Natural killer cell treated with Interleukin-12 subunit alpha and Interleukin-12 subunit beta and Interleukin-15 and Interleukin-18, amount 100 ng/mL, for 72 hours (primary cell): Measurements from ENCODE around the gene SPDYE2B. TPM values are rescaled to one million over a fixed set of nuclear protein-coding genes. Genes with fewer than 3 reads are reported as not detected.
"Not testable (repeated sequence)": the region's sequence is repeated elsewhere in the genome, so short reads cannot be mapped to it uniquely, and the experiment has no call there.

Experiments
- ATAC-seq, 2 donors: fragments of 150-1000 bp; cut with Tn5 transposase in 1 of 2; sonication (Bioruptor Pico), chemical (Tn5 transposase) in 1 of 2; 2 replicates each; pipeline ENCODE4 v1.10.0; 2021
- DNase-seq: peaks from one replicate; pipeline ENCODE4 v3.0.0; 2022; ENCODE audit warnings: low spot score
- H3K27ac Mint-ChIP-seq, 2 donors: 1 replicate in 1 of 2; 2 replicates in 1 of 2; pipeline ENCODE4 v1.8.0; 2022; ENCODE audit warnings: mixed read lengths in 2 of 2, mild to moderate bottlenecking in 1 of 2, moderate library complexity in 1 of 2
- H3K27me3 Mint-ChIP-seq, 2 donors: 1 replicate in 1 of 2; 2 replicates in 1 of 2; pipeline ENCODE4 v1.8.0; 2022; ENCODE audit warnings: mixed read lengths in 2 of 2
- H3K36me3 Mint-ChIP-seq: one replicate; pipeline ENCODE4 v1.8.0; 2022; ENCODE audit warnings: mixed read lengths
- H3K4me1 Mint-ChIP-seq, 2 donors: 1 replicate in 1 of 2; 2 replicates in 1 of 2; pipeline ENCODE4 v1.8.0; 2022; ENCODE audit warnings: low read depth in 2 of 2, mixed read lengths in 2 of 2, mild to moderate bottlenecking in 1 of 2
- H3K4me3 Mint-ChIP-seq: one replicate; pipeline ENCODE4 v1.8.0; 2022; ENCODE audit warnings: mixed read lengths
- H3K9me3 Mint-ChIP-seq: 2 replicates; pipeline ENCODE4 v1.8.0; 2022; ENCODE audit warnings: mixed read lengths
- total RNA-seq, 2 donors: library from RNA; stranded (reverse); gene quantifications; one replicate each; pipeline ENCODE4 v1.2.3, GENCODE V29; 2022

Gene SPDYE2B
- total RNA-seq, 2 donors from 2014 or later, result not detected

- ATAC-seq, result not testable (repeated sequence)
These were observed 32.0 kb upstream of the SPDYE2B start for GRCh38 chr7:102618122-102618521.

DNA sequence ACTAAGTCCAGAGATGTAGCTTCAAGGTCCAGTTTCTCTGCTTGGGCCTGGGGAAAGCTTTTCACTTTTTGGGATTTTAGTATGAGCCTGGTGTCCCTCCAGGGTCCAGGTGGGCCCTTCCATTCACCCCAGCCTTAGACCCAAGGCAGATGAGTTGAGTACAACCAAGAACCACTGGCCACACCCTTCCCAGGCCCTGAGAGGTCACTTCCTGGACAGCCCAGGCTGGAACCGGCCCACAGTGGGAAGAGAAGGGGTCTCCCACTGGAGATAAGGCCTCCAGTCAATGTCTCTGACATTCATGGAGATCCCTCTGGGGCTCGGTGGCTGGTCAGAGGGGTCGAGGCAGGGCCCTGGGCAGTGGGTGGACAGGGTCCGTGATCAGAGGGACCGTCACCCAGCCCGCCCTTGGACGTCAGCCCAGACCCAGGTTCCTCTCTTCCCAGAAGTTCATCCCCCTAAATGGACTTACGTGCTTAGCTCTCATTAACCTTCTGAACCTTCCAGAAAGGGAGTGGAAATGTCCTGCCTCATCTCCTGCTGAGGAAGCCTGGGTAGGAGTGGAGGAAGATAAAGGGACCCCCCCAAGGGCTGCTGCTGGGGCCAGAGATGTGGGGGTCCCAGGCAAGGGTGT is 22.7 kb upstream of the SPDYE2B start:
- not testable (repeated sequence) for DNase-seq, H3K4me1 Mint-ChIP-seq, H3K36me3 Mint-ChIP-seq, ATAC-seq, H3K4me3 Mint-ChIP-seq, H3K27me3 Mint-ChIP-seq, H3K27ac Mint-ChIP-seq, H3K9me3 Mint-ChIP-seq

More at GRCh38 chr7:102618122-102618521, 32.0 kb upstream of the SPDYE2B start:
- not testable (repeated sequence) for H3K27ac Mint-ChIP-seq, H3K4me3 Mint-ChIP-seq, H3K36me3 Mint-ChIP-seq, DNase-seq, H3K9me3 Mint-ChIP-seq, H3K4me1 Mint-ChIP-seq, H3K27me3 Mint-ChIP-seq

GRCh38 chr7:102630622-102631021 is 19.5 kb upstream of the SPDYE2B start:
- DNase-seq, result peak; percentile 15
- not testable (repeated sequence) for H3K4me1 Mint-ChIP-seq, H3K36me3 Mint-ChIP-seq, H3K27ac Mint-ChIP-seq, H3K9me3 Mint-ChIP-seq, H3K27me3 Mint-ChIP-seq, H3K4me3 Mint-ChIP-seq, ATAC-seq

DNA sequence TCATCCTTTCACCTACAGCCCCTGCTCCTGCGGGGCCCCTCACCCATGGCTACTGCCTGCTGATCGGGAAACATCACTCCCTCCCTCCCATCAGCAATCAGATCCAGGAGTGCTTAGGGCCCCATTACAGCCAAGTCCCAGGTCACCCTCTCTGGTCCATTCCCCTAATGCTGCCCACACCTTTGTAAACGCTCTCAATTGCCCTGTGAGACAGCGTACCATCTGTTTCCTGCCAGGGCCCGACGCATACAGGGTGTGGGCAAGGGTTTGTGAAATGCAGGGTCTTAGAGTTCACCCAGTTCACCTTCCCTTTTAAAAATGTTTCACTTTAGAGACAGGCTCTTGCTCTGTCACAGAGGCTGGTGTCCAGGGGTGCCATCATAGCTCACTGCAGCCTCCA is 15.8 kb upstream of the SPDYE2B start:
- not testable (repeated sequence) for DNase-seq, ATAC-seq, H3K4me3 Mint-ChIP-seq, H3K36me3 Mint-ChIP-seq, H3K27me3 Mint-ChIP-seq, H3K9me3 Mint-ChIP-seq, H3K4me1 Mint-ChIP-seq, H3K27ac Mint-ChIP-seq

GRCh38 chr7:102635354-102635753 is 14.8 kb upstream of the SPDYE2B start:
- not testable (repeated sequence) for H3K27ac Mint-ChIP-seq, ATAC-seq, H3K4me3 Mint-ChIP-seq, DNase-seq, H3K9me3 Mint-ChIP-seq, H3K27me3 Mint-ChIP-seq, H3K36me3 Mint-ChIP-seq, H3K4me1 Mint-ChIP-seq

DNA sequence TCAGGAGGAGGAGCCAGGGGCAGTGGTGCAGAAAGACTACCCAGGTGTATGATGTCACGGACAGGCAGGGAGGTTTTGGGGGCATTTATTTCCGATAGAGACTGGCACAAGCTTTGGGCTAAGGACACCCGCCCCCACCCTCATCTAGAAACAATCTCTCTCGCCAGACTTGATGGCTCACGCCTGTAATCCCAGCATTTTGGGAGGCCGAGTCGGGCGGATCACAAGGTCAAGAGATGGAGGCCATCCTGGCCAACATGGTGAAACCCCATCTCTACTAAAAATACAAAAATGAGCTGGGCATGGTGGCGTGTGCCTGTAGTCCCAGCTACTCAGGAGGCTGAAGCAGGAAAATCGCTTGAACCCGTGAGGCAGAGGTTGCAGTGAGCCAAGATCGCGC is 13.2 kb upstream of the SPDYE2B start:
- H3K4me1 Mint-ChIP-seq, H3K9me3 Mint-ChIP-seq, DNase-seq, ATAC-seq, H3K36me3 Mint-ChIP-seq, H3K4me3 Mint-ChIP-seq, H3K27ac Mint-ChIP-seq, H3K27me3 Mint-ChIP-seq: not testable (repeated sequence)

- H3K4me3 Mint-ChIP-seq, H3K27me3 Mint-ChIP-seq, H3K9me3 Mint-ChIP-seq, H3K36me3 Mint-ChIP-seq, H3K4me1 Mint-ChIP-seq, H3K27ac Mint-ChIP-seq: not testable (repeated sequence)
- DNase-seq, result peak; percentile 40
- peak in 1 of 2 donors; percentile 3 for ATAC-seq
These were observed 11.3 kb upstream of the SPDYE2B start for GRCh38 chr7:102638848-102639247.

GRCh38 chr7:102642691-102643090 is 7.4 kb upstream of the SPDYE2B start, which contains the start of gene UPK3BL1:
TSS of gene UPK3BL1 (minus strand) at chr7:102642791. CDS start at chr7:102642741, 50 bp downstream.
- not testable (repeated sequence) for H3K36me3 Mint-ChIP-seq, H3K27ac Mint-ChIP-seq, ATAC-seq, DNase-seq, H3K4me1 Mint-ChIP-seq, H3K27me3 Mint-ChIP-seq, H3K4me3 Mint-ChIP-seq, H3K9me3 Mint-ChIP-seq

GRCh38 chr7:102643404-102643803 is 6.7 kb upstream of the SPDYE2B start:
- ATAC-seq, result not testable (repeated sequence)

GRCh38 chr7:102647813-102648212 is 2.3 kb upstream of the SPDYE2B start:
- not testable (repeated sequence) for H3K9me3 Mint-ChIP-seq, H3K27ac Mint-ChIP-seq, H3K27me3 Mint-ChIP-seq, H3K4me1 Mint-ChIP-seq, H3K36me3 Mint-ChIP-seq, H3K4me3 Mint-ChIP-seq, DNase-seq
- ATAC-seq, result peak in 1 of 2 donors; percentile 28

More at GRCh38 chr7:102643404-102643803, 6.7 kb upstream of the SPDYE2B start:
- not testable (repeated sequence) for H3K4me3 Mint-ChIP-seq, H3K27me3 Mint-ChIP-seq, H3K9me3 Mint-ChIP-seq, H3K27ac Mint-ChIP-seq, DNase-seq, H3K4me1 Mint-ChIP-seq, H3K36me3 Mint-ChIP-seq

DNA sequence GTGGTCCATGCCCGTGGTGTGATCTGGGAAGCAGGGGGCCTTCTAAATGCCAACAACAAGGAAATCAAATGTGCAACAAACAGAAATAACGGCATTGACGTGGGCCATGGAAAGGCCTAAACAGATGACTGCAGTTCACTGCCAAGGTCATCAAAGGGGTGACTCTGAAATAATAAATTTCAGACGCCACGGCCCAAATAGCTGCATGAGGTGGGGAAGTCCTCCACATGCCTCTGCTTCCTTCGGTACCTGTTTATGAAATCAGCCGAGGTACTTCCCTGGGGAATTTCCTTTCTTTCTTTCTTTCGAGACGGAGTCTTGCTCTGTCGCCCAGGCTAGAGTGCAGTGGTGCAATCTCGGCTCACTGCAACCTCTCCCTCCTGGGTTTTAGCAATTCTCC is 14.6 kb downstream of the SPDYE2B start:
- H3K4me3 Mint-ChIP-seq, H3K9me3 Mint-ChIP-seq, H3K27ac Mint-ChIP-seq, H3K27me3 Mint-ChIP-seq, ATAC-seq, H3K4me1 Mint-ChIP-seq, DNase-seq, H3K36me3 Mint-ChIP-seq: not testable (repeated sequence)

DNA sequence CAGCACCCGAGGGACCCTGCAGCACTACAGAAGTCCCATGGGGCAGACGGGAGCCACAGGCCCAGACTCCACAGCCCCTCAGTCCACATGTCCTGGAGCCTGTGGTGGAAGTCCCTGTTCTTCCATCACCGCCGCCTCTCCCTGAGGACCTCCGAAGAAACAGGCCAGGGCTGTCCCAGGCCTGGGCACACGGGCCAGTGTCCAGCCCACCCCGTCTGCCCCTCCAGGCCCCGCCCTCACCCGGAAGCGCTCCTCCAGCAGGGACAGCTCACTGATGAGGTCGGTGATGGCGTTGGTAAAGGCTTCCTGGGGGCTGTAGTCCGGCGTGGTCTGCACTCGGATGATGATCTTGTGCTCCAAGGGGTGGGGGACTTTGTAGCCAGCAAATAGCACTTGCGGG is 16.7 kb downstream of the SPDYE2B start:
- not testable (repeated sequence) for H3K4me1 Mint-ChIP-seq, ATAC-seq, DNase-seq, H3K27me3 Mint-ChIP-seq, H3K36me3 Mint-ChIP-seq, H3K9me3 Mint-ChIP-seq, H3K4me3 Mint-ChIP-seq, H3K27ac Mint-ChIP-seq

DNA sequence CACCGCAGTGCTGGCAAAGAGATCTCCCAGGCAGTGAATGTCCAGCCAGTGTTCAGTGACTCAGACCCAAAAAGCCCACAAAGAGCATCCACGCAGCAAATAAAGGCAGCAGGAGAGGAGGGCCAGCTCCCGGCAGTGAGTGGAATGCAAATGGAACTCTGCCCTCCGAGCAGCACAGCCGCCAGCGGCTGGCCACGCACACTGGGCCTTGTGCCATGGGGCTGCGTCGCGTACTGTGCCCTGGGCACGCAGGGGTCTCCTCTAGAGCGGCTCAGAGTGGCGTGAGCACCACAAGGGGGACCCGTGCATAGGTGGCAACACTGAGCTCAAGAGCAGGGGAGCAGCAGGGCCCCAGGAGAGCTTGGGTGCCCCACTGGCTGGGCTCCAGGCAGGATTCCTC is 17.4 kb downstream of the SPDYE2B start:
- DNase-seq, H3K9me3 Mint-ChIP-seq, H3K27me3 Mint-ChIP-seq, H3K36me3 Mint-ChIP-seq, ATAC-seq, H3K4me3 Mint-ChIP-seq, H3K4me1 Mint-ChIP-seq, H3K27ac Mint-ChIP-seq: not testable (repeated sequence)

GRCh38 chr7:102671166-102671955 is 21.2 kb downstream of the SPDYE2B start, which contains the start of gene POLR2J2:
TSS of gene POLR2J2 (minus strand) at chr7:102671663. CDS start at chr7:102671601, 62 bp downstream.
- ATAC-seq (peak; percentile 90 to 91), DNase-seq (peak; percentile 80)
- Mint-ChIP-seq H3K4me3 (peak within 1 kb of the TSS; percentile 71), H3K27ac (peak within 1 kb of the TSS in 1 of 2 donors; percentile 72)
- H3K27me3 Mint-ChIP-seq, H3K36me3 Mint-ChIP-seq, H3K9me3 Mint-ChIP-seq, H3K4me1 Mint-ChIP-seq: not testable (repeated sequence)
